LHCN-M2 (cell line): Measurements from ENCODE around the gene ARMC7. TPM values are rescaled to one million over a fixed set of nuclear protein-coding genes. Genes with fewer than 3 reads are reported as not detected.
"Not testable (repeated sequence)": the region's sequence is repeated elsewhere in the genome, so short reads cannot be mapped to it uniquely, and the experiment has no call there.

Experiments used
- DNase-seq: peaks from one replicate; pipeline ENCODE4 v3.0.0-alpha.2; 2012; ENCODE audit warnings: low read depth
- total RNA-seq: library from RNA; depleted of rRNA; stranded (reverse); fragments of >200 nt; gene quantifications from 2 replicates; pipeline ENCODE4 v1.2.3, GENCODE V29; 2014

The ARMC7 gene
- total RNA-seq, 1 experiment from 2014 or later, result 2.3 TPM

GRCh38 chr17:75099881-75100595, 9.7 kb upstream of the ARMC7 start:
- no peak for DNase-seq

GRCh38 chr17:75102385-75102821, 7.4 kb upstream of the ARMC7 start:
- no peak for DNase-seq

- no peak for DNase-seq
Measured at GRCh38 chr17:75103601-75104554, 5.9 kb upstream of the ARMC7 start.

GRCh38 chr17:75105126-75106080, 4.4 kb upstream of the ARMC7 start:
- peak; percentile 31 for DNase-seq

GRCh38 chr17:75108193-75108592, 1.6 kb upstream of the ARMC7 start:
- no peak for DNase-seq

- no peak for DNase-seq
Measured at GRCh38 chr17:75109046-75109406, 743 bp upstream of the ARMC7 start.

- no peak for DNase-seq
Measured at GRCh38 chr17:75110234-75110937, 617 bp downstream of the ARMC7 start.

GRCh38 chr17:75111777-75112335, 2.1 kb downstream of the ARMC7 start:
- DNase-seq, result no peak

- DNase-seq, result peak; percentile 82
Measured at GRCh38 chr17:75113798-75114551, 4.2 kb downstream of the ARMC7 start.

- DNase-seq, result no peak
Measured at GRCh38 chr17:75114552-75115314, 5.0 kb downstream of the ARMC7 start.

GRCh38 chr17:75115555-75115954, 5.8 kb downstream of the ARMC7 start:
- DNase-seq, result no peak

- DNase-seq, result no peak
Measured at GRCh38 chr17:75116737-75117136, 7.0 kb downstream of the ARMC7 start.

- DNase-seq, result no peak
Measured at GRCh38 chr17:75118307-75118706, 8.5 kb downstream of the ARMC7 start.

- peak; percentile 69 for DNase-seq
Measured at GRCh38 chr17:75124041-75124818, 14.5 kb downstream of the ARMC7 start.

- DNase-seq, result no peak
Measured at GRCh38 chr17:75124819-75125162, 15.0 kb downstream of the ARMC7 start.

- DNase-seq, result no peak
Measured at GRCh38 chr17:75125984-75126383, 16.2 kb downstream of the ARMC7 start.

- no peak for DNase-seq
Measured at GRCh38 chr17:75126954-75127353, 17.2 kb downstream of the ARMC7 start.

GRCh38 chr17:75127936-75128335, 18.2 kb downstream of the ARMC7 start:
- not testable (repeated sequence) for DNase-seq
